Endothelial cell of umbilical vein (primary cell): ENCODE data around the gene PVR.
"Not testable (repeated sequence)": the region's sequence is repeated elsewhere in the genome, so short reads cannot be mapped to it uniquely, and the experiment has no call there.

ENCODE experiments used
- CTCF ChIP-seq, 2 donors: IDR thresholded peaks; 1 replicate in 1 of 2; 2 replicates in 1 of 2; pipeline ENCODE4 v1.5.1; 2011; ENCODE audit warnings: low read length in 2 of 2, mild to moderate bottlenecking in 2 of 2, moderate library complexity in 2 of 2, control low read depth in 1 of 2, inconsistent platforms in 1 of 2, low read depth in 1 of 2; ENCODE audit not compliant: insufficient read depth in 1 of 2; ENCODE audit errors: extremely low read depth in 1 of 2
- POLR2A ChIP-seq: IDR thresholded peaks from 2 replicates; pipeline ENCODE4 v1.6.1; 2012; ENCODE audit warnings: low read depth, mild to moderate bottlenecking, control low read depth, low read length

GRCh38 chr19:44670027-44670426 is 26.3 kb downstream of the PVR start:
- not testable (repeated sequence) for TF ChIP-seq CTCF (IDR thresholded peaks at IDR 0.05; ENCODE audit: extremely low read depth in 1 of 2, insufficient read depth in 1 of 2, low read depth in 1 of 2, low read length in 2 of 2); POLR2A
